HPDE6-E6E7 (cell line): ENCODE measurements around the gene CFAP97D1.
"Not testable (repeated sequence)": the region's sequence is repeated elsewhere in the genome, so short reads cannot be mapped to it uniquely, and the experiment has no call there.

Experiments
- DNase-seq: peaks from one replicate; pipeline ENCODE4 v3.0.0; 2011; ENCODE audit warnings: missing footprints; ENCODE audit errors: extremely low spot score

The CFAP97D1 gene

GRCh38 chr17:43798024-43798423, 17.8 kb downstream of the CFAP97D1 start:
- DNase-seq, result not testable (repeated sequence)

DNA sequence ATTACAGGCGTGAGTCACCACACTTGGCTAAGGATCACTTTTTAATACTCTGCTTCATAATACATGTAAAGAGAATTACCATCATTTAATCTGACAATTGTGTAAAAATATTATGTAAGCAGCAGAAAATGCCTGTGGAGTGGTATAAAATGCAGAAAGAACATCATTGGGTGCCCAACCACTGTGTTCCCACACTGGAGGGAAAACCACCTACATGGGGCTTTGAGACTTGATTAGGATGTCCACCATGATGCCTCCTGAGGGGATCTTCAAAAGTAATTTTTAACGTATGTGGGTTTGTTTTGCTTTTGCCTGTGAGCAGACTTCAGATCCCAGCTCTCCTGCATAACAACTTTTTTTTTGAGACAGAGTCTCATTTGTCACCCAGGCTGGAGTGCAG, 18.8 kb downstream of the CFAP97D1 start:
- DNase-seq, result no peak

DNA sequence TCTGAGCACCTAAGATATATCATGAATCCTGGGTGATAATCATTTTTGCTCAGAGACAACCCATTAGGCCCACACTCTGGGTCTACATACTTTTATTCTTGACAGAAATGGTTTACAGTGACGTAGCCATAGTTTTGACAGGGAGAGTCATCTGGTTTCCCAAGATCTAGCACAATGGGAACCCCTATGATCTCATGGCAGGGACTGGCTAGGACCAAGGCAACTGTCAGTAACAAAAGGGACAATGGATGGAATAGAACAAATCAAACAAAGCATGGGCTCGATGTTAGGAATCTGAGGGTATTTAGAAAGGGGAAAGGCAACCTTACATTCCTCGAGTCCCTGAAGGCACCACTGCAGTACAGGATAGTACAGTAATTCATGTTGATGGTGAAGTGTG, 20.5 kb downstream of the CFAP97D1 start:
- DNase-seq, result no peak

- DNase-seq, result no peak
Measured at GRCh38 chr17:43801844-43802243, 21.6 kb downstream of the CFAP97D1 start.

DNA sequence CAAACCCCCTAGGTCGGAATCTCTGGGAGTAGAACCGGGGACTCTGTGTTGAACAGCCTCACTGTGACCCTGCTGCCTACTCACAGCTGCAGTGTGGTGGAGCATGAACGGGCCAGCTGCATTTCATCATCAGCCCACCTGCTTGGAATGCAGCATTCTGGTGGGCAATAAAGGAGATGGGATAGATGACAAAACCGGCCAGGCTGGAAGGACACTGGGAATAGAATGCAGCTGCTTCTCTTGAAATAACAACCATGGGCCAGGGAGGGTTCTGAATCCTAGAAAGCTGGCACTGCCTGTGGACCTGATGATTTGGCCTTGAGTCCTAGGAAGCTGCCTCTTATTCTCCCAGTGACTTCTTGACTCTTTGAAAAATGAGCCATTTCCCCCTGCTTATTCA, 23.5 kb downstream of the CFAP97D1 start:
- DNase-seq, result no peak

DNA sequence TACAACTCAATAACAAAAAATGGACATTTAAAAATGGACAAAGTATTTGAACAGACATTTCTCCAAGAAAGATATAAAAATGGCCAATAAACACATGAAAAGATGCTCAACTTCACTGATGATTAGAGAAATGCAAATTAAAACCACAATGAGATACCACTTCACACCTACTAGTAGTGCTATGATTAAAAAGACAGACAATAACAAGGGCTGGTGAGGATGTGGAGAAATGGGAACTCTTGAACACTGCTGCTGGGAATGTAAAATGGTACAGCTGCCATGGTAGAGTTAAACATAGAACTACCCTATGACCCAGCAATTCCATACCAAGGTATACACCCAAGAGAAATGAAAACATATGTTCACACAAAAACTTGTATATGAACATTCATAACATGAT, 24.9 kb downstream of the CFAP97D1 start:
- no peak for DNase-seq

GRCh38 chr17:43808076-43808475, 27.8 kb downstream of the CFAP97D1 start:
- no peak for DNase-seq

GRCh38 chr17:43809121-43809520, 28.9 kb downstream of the CFAP97D1 start:
- no peak for DNase-seq

GRCh38 chr17:43810226-43810715, 30.0 kb downstream of the CFAP97D1 start:
- DNase-seq, result no peak

DNA sequence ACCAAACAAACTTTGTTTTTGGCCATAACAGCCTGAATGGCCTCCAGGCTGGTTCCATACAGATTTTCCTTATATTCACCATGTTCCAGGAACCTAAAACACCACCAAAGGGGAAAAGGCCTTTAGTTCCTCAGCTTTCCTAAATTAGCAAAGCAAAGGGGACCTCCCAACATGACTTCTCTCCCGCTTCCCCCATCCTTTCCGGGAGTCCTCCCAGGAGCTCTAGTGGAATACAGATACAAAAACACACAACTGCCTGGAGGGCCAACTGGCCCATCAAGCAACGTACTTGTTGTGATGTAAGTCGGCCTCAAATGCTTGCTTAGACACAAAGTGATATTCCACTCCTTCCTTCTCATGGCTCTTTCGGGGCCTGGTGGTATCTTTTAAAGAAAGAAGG, 30.6 kb downstream of the CFAP97D1 start:
- no peak for DNase-seq

- DNase-seq, result no peak
Measured at GRCh38 chr17:43812396-43813265, 32.4 kb downstream of the CFAP97D1 start.

DNA sequence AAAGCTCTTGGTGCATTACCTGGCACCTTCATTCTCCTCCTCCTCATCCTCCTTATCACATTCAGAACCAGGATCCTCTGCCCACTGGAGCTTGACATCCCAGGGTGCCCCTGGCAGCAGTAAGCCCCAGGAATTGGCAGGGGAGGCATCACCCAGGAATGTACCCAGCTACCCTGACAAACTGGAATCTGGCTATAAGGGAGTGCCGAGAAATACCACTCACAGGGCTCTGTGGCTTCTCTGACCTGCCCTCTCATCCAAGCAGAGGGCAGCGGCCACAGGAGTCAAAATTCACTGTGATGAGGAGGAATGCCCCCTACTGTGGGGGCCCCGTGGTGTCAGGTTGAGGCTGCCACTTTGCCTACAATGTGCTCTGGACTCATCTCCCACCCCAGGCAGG, 33.2 kb downstream of the CFAP97D1 start:
- DNase-seq, result no peak

- DNase-seq, result no peak
Measured at GRCh38 chr17:43814026-43814425, 33.8 kb downstream of the CFAP97D1 start.

GRCh38 chr17:43814714-43815113, 34.5 kb downstream of the CFAP97D1 start:
- no peak for DNase-seq

DNA sequence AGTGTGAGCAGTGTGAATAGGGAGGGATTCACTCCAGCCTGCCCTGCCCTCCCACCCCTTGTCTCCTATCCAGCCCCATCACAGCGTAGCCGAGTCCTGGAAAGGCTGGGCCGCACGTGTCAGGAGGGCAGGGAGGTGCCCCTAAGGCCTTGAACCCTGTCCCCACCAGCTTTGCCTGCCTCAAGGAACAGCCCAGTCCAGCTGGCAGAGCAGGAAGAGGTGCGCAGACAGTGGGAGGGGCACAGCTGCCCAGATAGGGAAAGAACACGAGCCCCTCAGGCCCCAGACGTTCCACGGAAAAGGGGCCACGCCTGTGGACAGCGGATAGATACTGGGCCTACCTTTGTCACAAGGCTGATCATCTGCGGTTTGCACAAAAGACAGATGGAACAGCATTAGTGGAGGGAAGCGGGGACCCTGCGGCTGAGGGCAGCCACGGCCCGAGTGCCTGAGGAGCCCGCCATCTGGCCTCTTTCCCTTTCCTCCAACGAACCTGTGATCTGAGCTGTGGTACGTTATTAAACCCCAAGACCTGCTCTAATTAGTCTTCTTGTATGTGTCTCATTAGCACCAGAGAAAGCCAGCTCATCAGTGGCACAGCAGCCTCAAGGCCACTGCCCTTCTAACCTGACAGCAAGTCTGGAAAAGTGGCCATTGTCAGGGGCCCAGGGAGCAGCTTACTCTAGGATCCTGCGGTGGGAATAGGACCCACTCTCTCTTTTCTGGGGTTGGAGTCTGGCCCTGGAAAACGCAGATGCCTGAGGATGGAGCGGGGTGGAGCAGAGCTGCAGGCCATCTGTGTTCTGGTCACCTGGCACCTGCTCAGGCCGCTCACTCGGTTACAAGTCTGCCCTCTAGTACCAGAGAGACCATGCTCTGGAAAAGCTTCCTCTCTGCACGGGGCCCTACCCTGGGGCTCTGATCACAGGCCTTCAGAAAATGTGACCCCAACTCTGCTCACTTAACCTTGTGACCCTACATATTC, 36.4 kb downstream of the CFAP97D1 start:
- no peak for DNase-seq

DNA sequence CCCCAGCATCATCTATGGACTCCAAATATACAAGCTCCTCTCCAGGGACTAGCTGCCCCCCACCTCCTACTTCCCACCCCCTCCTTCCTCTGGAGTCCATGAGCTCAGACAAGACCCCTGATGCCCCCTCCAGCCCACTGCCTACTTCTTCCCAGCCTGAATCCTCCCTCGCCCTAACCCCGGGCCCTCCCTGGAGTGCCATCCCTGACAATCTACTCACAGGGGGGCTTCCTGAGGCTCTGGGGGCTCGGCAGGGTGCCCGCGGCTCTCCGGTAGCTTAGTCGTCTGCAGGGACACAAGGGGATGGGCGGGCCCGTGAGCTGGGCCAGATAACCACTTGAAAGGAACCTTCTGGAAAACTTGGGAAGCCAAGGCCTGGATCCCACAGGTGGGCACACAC, 37.6 kb downstream of the CFAP97D1 start:
- no peak for DNase-seq

DNA sequence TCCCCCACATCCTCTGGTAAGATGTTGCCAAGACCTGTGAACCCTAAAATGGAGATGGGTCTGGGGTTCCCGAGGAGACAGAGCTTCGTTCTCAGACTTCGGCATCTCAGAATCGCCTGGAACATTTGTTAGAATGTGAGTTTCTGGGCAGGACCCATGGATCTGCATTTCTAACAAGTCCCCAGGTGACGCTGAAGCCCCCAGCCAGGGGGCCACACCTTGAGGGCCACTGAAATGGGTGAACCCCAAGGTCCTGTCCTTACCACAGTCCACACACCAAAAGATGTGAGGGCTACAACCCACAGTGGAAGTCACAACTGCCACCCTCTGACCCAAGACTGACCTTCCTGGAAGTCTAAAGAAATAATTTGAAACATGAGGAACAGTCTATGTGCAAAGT, 38.7 kb downstream of the CFAP97D1 start:
- no peak for DNase-seq

DNA sequence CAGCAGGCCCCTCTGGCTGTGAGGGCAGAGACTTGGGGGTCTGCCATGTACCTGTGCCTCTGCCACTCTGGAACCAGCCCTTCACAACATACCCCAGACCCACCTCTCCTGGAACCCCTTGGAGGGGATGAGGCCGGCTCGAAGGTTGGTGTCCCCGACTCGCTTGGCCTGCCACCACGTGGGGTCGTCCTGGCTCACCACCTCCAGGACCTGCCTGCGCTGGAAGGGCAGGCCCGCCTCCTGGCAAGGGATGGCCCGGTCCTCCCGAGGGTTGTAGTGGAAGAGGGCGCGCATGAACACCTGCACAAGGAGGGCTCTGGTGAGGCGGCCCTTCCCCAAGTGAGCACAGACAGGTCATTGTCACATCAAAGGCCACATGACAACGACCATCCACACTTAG, 40.5 kb downstream of the CFAP97D1 start:
- DNase-seq, result no peak

DNA sequence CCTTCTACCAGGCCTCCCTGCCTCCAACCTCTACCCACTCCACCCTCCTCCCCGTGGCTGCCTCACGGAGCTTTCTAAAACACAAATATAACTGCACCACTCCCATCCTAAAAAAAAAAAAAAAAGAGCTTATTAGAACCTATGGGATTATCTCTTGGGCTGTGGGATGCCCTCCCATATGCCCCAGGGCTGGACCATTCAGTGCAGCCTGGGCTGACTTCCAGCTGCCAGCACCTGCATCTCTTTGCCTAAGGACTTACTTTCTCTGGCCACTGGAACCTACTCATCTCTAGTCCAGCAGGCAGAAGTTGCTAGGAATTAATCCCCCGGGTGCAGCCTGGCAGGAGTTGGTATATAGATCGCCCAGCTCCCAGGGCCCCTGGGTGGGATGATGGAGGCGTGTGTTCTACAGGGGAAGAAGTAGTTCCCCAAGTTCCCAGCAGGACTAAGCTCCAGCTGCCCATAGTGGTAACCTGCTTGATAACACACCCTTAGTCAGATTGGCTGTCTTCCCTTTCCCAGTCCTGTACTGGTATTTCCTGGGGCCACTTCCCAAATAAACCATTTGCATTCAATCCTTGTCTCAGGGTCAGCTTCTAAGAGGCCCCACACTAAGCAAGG, 42.4 kb downstream of the CFAP97D1 start:
- no peak for DNase-seq

- DNase-seq, result no peak
Measured at GRCh38 chr17:43823350-43824084, 43.3 kb downstream of the CFAP97D1 start.

GRCh38 chr17:43825567-43825966, 45.3 kb downstream of the CFAP97D1 start:
- no peak for DNase-seq
